HG03439 (cell line): ENCODE results near the gene COPS8.
A peak's percentile ranks its signal among the peaks of the same experiment; 100 is the strongest.

ENCODE experiments used
- ATAC-seq: cut with Tn5 transposase; IDR thresholded peaks from one replicate; pipeline ENCODE4 v1.9.1; 2021; ENCODE audit warnings: mild to moderate bottlenecking, moderate library complexity; ENCODE audit not compliant: unreplicated experiment

The COPS8 gene

GRCh38 chr2:237085248-237086221, at the start of gene COPS8:
Gene COPS8, plus strand, starts transcription at chr2:237085889. Its CDS starts 76 bp downstream, at chr2:237085965.
- peak; percentile 99 for ATAC-seq

GRCh38 chr2:237039301-237040031, 46.2 kb upstream of the COPS8 start:
- no peak for ATAC-seq

DNA sequence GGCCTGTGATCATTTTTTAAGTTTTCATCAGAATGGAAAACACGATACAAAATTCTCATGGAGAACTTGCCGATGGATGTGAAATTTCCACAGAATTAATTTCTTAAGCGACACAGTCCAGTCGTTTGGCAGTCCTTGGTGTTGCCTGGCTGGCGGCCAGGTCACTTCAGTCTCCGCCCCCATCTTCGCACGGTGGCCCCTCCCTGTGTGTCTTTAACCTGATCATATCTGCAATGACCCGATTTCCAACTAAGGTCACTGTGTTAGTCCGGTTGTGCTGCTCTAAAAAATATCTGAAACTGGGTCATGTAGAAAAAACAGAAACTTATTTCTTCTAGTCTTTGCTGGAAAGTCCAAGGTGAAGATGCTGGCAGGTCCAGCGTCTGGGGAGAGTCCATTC, 44.5 kb upstream of the COPS8 start:
- ATAC-seq = no peak

DNA sequence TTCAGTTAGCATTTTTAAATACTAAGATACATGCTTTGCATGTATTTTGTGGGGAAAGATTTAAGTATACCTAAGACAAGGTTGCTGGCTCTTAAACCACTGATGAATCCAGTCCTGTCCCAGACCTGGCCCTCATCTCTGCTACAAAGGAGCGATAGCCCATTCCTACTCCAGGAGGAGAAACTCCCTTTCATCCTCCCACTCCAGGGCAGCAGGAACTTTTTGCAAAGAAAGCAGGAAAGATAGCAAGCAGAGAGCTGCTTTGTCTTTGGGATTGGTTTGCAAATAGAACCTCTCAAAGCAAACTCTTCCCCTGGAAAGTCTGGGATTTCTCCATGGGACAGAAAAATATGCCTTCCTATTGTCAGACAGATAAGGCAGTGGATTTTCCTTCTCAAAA, 43.6 kb upstream of the COPS8 start:
- no peak for ATAC-seq

GRCh38 chr2:237043866-237044265, 41.8 kb upstream of the COPS8 start:
- ATAC-seq = no peak

DNA sequence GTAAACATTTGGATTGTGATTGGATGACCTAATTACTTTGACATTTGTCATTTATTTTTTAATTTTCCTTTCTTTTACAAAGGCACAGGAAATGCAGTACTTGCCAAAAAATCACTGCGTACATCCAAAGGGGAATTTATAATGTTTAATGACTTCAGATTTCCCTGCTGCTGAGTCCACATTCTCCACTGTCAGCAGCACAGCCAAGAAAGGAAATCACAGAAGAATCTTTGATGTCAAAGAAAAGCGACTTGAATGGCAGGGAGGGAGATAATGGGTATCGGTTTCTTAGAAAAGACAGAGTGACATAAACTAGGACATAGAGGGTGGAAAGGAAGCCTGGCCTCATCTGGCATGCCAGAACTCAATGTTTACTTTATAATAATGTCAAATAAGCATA, 41.4 kb upstream of the COPS8 start:
- ATAC-seq = no peak

- no peak for ATAC-seq
Measured at GRCh38 chr2:237045449-237045848, 40.2 kb upstream of the COPS8 start.

GRCh38 chr2:237048595-237048994, 37.1 kb upstream of the COPS8 start:
- no peak for ATAC-seq

DNA sequence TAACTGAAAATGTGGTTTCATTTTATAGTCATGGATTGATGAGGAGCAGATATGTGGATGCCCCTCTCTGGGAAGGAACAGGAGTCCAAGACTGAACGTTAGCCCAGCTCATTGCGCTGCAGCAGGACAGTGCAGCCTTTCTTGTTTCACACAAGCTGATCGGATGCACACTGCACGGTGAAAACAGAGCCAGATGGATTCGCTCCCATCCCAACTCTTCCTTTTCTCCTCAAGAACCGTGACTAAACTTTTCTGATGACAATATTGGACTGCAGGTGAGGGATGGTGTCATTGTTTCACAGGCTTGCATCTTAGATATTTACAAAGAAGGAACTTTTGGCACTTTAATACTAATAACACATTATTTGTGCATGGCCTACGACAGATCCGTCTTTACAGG, 33.8 kb upstream of the COPS8 start:
- no peak for ATAC-seq

- no peak for ATAC-seq
Measured at GRCh38 chr2:237053066-237053465, 32.6 kb upstream of the COPS8 start.

DNA sequence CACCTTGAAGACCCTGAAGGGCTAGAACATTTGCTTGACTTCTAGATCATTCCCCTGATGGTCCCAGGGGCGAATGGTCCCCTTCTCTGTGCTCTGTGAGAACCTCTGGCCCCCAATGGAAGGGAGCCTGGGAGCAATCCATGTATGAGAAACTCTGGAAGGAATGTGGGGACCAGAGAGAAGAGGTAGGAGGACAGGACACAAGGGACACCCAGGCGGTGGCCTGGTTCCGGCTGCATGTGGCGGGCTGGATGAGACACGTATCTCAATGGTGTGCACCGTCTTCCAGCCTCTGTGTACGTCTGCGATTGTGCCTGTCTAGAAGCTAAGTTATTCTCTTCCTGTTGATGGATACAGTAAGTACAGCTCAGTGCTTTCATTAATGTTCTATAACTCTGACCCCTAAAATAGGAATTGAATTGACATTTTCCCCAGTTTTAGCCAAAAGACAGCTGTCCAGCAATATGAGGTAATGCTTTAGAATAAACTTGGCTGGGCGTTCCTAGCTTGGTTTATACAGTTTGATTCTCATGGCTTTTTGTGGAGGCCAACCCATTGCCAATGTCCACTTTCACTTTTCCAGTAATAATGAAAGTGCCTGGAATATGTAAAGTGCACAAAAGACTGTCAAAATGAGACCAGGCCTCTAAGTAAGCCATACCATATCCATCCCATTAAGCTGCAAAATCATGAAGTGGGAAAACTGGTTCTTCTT, 30.1 kb upstream of the COPS8 start:
- no peak for ATAC-seq

DNA sequence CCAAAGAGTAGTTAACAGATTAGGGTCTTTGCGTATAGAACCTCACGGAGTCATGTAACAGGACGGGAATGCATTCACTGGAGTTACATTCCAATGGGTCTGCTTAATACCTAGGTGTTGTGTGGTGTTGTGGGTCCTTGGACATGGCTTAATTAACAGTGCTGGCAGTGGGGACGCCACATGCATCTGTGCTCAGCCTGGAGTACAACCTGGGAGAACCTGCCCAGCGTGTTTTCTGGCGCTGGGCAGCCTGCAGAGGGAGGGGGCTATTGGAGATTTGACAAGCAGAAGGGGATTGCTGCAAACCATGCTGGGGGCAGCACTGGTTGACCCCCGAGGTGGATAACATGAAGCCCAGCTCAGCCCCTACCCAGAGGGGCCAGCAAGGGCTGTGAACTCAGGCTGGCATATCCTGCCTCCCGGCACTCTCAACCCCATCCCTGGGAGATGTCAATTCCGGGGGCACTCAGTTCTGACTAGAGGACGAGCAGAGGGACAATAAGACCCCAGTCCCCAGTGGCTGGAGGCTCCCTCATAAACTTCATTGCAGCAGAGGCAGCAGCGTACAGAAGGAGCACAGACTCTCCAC, 29.3 kb upstream of the COPS8 start:
- ATAC-seq = no peak

DNA sequence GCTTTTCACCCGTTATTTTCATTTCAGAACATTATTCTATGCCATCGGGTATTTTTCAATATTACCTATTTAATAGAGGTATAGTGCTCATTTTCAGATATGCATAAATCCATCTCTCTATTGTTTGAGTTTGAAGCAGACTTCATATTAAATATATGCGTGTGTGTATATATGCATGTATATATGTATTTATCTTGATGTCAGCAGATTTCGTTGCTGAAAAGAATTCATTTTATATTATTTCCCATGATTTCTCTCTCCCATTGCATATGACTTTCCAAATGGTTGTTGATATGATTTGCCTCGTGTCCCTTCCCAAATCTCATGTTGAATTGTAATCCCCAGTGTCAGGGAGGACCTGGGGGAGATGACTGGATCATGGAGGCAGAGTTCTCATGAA, 28.6 kb upstream of the COPS8 start:
- ATAC-seq = no peak

DNA sequence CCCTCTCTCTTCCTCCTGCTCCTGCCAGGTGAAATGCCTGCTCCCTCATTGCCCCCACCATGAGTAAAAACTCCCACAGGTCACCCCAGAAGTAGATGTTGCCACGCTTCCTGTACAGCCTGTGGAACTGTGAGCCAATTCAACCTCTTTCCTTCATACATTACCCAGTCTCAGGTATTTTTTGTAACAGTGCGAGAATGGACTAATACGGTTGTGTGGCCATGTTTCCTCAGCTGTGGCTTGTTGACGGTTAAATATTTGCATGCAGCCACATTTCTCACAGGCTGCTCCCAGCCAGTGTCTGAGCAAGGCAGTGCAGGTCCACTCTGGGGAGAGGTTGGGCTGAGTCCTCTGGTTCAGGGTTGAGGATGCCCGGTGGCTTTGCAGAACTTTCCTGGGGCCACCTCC, 27.8 kb upstream of the COPS8 start:
- peak; percentile 76 for ATAC-seq

DNA sequence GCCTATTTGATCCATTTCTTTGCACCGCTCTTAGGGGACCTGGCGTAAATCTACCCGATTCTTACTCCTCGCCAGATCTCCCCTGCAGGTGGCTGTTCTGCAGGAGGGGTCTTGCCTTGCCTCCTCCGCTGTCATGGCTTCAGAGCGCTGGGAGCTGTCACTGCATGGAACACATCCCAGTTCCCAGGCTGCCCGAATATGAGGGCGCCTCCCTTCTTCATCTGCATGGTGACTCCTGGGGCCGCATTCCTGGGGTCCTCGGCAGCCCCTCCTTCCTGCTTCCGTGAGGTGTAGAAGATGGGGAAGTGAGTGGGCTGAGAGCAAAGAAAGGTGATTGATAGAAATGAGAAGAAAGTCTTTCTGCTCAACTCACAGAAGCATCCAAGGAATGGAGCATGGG, 27.3 kb upstream of the COPS8 start:
- ATAC-seq = no peak

- peak; percentile 68 for ATAC-seq
Measured at GRCh38 chr2:237059155-237059875, 26.4 kb upstream of the COPS8 start.

GRCh38 chr2:237060534-237061312, 25.0 kb upstream of the COPS8 start:
- ATAC-seq = no peak

- ATAC-seq = no peak
Measured at GRCh38 chr2:237061356-237061755, 24.3 kb upstream of the COPS8 start.

GRCh38 chr2:237062585-237062984, 23.1 kb upstream of the COPS8 start:
- ATAC-seq = no peak
